Lower lobe of right lung (tissue), 2 donors: ENCODE measurements around the gene PSMD4. TPM values are rescaled to one million over a fixed set of nuclear protein-coding genes. Genes with fewer than 3 reads are reported as not detected.

Source experiments
- ATAC-seq, 2 donors: fragments of 200-7000 bp; cut with Tn5 transposase; one replicate each; pipeline ENCODE4 v1.9.1; 2020 to 2022; ENCODE audit warnings: mild to moderate bottlenecking in 2 of 2, moderate library complexity in 2 of 2
- DNase-seq: peaks from one replicate; pipeline ENCODE4 v3.0.0-alpha.2; 2020
- H3K27ac ChIP-seq: fragments of 200-600 bp; one replicate; pipeline ENCODE4 v1.8.0; 2022
- H3K27me3 ChIP-seq: fragments of 200-600 bp; one replicate; pipeline ENCODE4 v1.8.0; 2022; ENCODE audit warnings: low read depth
- H3K36me3 ChIP-seq: fragments of 200-600 bp; one replicate; pipeline ENCODE4 v1.8.0; 2022; ENCODE audit warnings: mild to moderate bottlenecking
- H3K4me1 ChIP-seq: fragments of 200-600 bp; one replicate; pipeline ENCODE4 v1.8.0; 2022
- H3K4me3 ChIP-seq: fragments of 200-600 bp; one replicate; pipeline ENCODE4 v1.8.0; 2022; ENCODE audit warnings: mild to moderate bottlenecking
- H3K9me3 ChIP-seq: fragments of 200-600 bp; one replicate; pipeline ENCODE4 v1.8.0; 2022
- CTCF ChIP-seq: fragments of 200-600 bp; IDR thresholded peaks from one replicate; pipeline ENCODE4 v1.8.0; 2022; ENCODE audit warnings: antibody characterized with exemption, mild to moderate bottlenecking
- intact Hi-C: fragments of 100-400 bp; cut with DNase I; formaldehyde crosslinking; loops from one replicate; pipeline ENCODE4 v1.11.0; 2022
- total RNA-seq: library from RNA; stranded (reverse); fragmentation: NEBNext Ultra II Directional; extraction: Animal tissue kit (Norgen Biotek cat#: 25700); gene quantifications from one replicate; pipeline ENCODE4 v1.2.1, GENCODE V29; 2021
- donor health status: DM: no; HTN: yes; CAD: no; lungs with severe emphysema.

The PSMD4 gene
- total RNA-seq, 1 donor from 2014 or later = 106 TPM

GRCh38 chr1:151312411-151312810 is 57.9 kb downstream of the PSMD4 start:
- H3K4me3 ChIP-seq = no peak overlapping the region
- DNase-seq (no peak), ATAC-seq (no peak)
- peaks cover 99% of the 10 kb centered on the region for H3K36me3 ChIP-seq
- H3K27ac ChIP-seq = peak overlapping the region; percentile 61
- H3K9me3 ChIP-seq = no peaks in the 10 kb centered on the region
- intact Hi-C loops = no loop called here
- TF ChIP-seq CTCF = no peak
- H3K4me1 ChIP-seq = peaks cover 60% of the 10 kb centered on the region
- H3K27me3 ChIP-seq = no peaks in the 10 kb centered on the region

GRCh38 chr1:151312826-151313225 is 58.3 kb downstream of the PSMD4 start:
- H3K4me1 ChIP-seq = peaks cover 60% of the 10 kb centered on the region
- H3K36me3 ChIP-seq = peaks cover 99% of the 10 kb centered on the region
- ATAC-seq (no peak), DNase-seq (no peak)
- no peak for TF ChIP-seq CTCF
- no peaks in the 10 kb centered on the region for H3K9me3 ChIP-seq
- no peak overlapping the region for H3K27ac ChIP-seq
- H3K4me3 ChIP-seq = no peak overlapping the region
- no peaks in the 10 kb centered on the region for H3K27me3 ChIP-seq
- intact Hi-C loops = no loop called here

- Histone ChIP-seq H3K4me3 (no peak overlapping the region), H3K27me3 (no peaks in the 10 kb centered on the region), H3K4me1 (peaks cover 60% of the 10 kb centered on the region), H3K9me3 (no peaks in the 10 kb centered on the region), H3K36me3 (peaks cover 96% of the 10 kb centered on the region), H3K27ac (peak overlapping the region; percentile 13)
- ATAC-seq (no peak), DNase-seq (no peak)
- no peak for TF ChIP-seq CTCF
- intact Hi-C loops = no loop called here
These were observed 59.0 kb downstream of the PSMD4 start for GRCh38 chr1:151313501-151313900.

GRCh38 chr1:151314137-151314875 is 59.8 kb downstream of the PSMD4 start:
- ATAC-seq = peak; percentile 62
- TF ChIP-seq CTCF = no peak
- H3K27me3 ChIP-seq = no peaks in the 10 kb centered on the region
- intact Hi-C loops = no loop called here
- H3K27ac ChIP-seq = peak overlapping the region; percentile 13
- peak; percentile 51 for DNase-seq
- H3K36me3 ChIP-seq = peaks cover 96% of the 10 kb centered on the region
- peaks cover 55% of the 10 kb centered on the region for H3K4me1 ChIP-seq
- no peak overlapping the region for H3K4me3 ChIP-seq
- no peaks in the 10 kb centered on the region for H3K9me3 ChIP-seq

GRCh38 chr1:151315565-151316235 is 61.2 kb downstream of the PSMD4 start:
- peaks cover 42% of the 10 kb centered on the region for H3K4me1 ChIP-seq
- H3K9me3 ChIP-seq = no peaks in the 10 kb centered on the region
- H3K27me3 ChIP-seq = no peaks in the 10 kb centered on the region
- no peak overlapping the region for H3K4me3 ChIP-seq
- ATAC-seq = no peak
- intact Hi-C loops = no loop called here
- TF ChIP-seq CTCF = no peak
- no peak for DNase-seq
- H3K36me3 ChIP-seq = peaks cover 96% of the 10 kb centered on the region
- H3K27ac ChIP-seq = no peak overlapping the region

Other genes with a start within 250 kb of the PSMD4 start
- 27.8 TPM for gene MINDY1, start 247.8 kb upstream of the PSMD4 start, total RNA-seq
- gene PRUNE1, start 246.3 kb upstream of the PSMD4 start, total RNA-seq = 21.4 TPM
- 8.2 TPM for gene BNIPL, start 218.1 kb upstream of the PSMD4 start, total RNA-seq
- 4.8 TPM for gene C1orf56, start 207.0 kb upstream of the PSMD4 start, total RNA-seq
- gene CDC42SE1, start 195.1 kb upstream of the PSMD4 start, total RNA-seq = 114 TPM
- gene MLLT11, start 194.3 kb upstream of the PSMD4 start, total RNA-seq = 0.56 TPM
- gene GABPB2, start 184.0 kb upstream of the PSMD4 start, total RNA-seq = 14.1 TPM
- gene SEMA6C, start 108.1 kb upstream of the PSMD4 start, total RNA-seq = 6.4 TPM
- gene TNFAIP8L2, start 98.1 kb upstream of the PSMD4 start, total RNA-seq = 17.8 TPM
- gene LYSMD1, start 88.8 kb upstream of the PSMD4 start, total RNA-seq = 6.5 TPM
- gene SCNM1, start 88.6 kb upstream of the PSMD4 start, total RNA-seq = 38.4 TPM
- gene TMOD4, start 78.8 kb upstream of the PSMD4 start, total RNA-seq = 2.1 TPM
- 45.3 TPM for gene VPS72, start 64.5 kb upstream of the PSMD4 start, total RNA-seq
- 47.9 TPM for gene PIP5K1A, start 56.2 kb upstream of the PSMD4 start, total RNA-seq
- 23.7 TPM for gene ZNF687, start 27.6 kb downstream of the PSMD4 start, total RNA-seq
- 66.0 TPM for gene PI4KB, start 72.7 kb downstream of the PSMD4 start, total RNA-seq
- 57.6 TPM for gene RFX5, start 92.5 kb downstream of the PSMD4 start, total RNA-seq
- gene SELENBP1, start 118.0 kb downstream of the PSMD4 start, total RNA-seq = 413 TPM
- gene PSMB4, start 144.8 kb downstream of the PSMD4 start, total RNA-seq = 177 TPM
- gene POGZ, start 204.8 kb downstream of the PSMD4 start, total RNA-seq = 98.1 TPM